Forelimb muscle (tissue), 1 donor: Measurements from ENCODE around the gene PDZRN3. TPM values are rescaled to one million over a fixed set of nuclear protein-coding genes. Genes with fewer than 3 reads are reported as not detected.

Experiments
- DNase-seq: peaks from one replicate; pipeline ENCODE4 v3.0.0-alpha.2; 2013; ENCODE audit warnings: low read depth
- polyA plus RNA-seq: library from polyadenylated mRNA; unstranded; fragments of 120-200 nt; gene quantifications from one replicate; pipeline ENCODE4 v1.2.1, GENCODE V29; 2013; ENCODE audit not compliant: insufficient read length

Gene PDZRN3
- polyA plus RNA-seq, 1 donor: 69.6 TPM

GRCh38 chr3:73558727-73559075 is 66.0 kb downstream of the PDZRN3 start:
- no peak for DNase-seq

- no peak for DNase-seq
These were observed 66.6 kb downstream of the PDZRN3 start for GRCh38 chr3:73557986-73558726.

- DNase-seq: peak; percentile 58
These were observed 68.0 kb downstream of the PDZRN3 start for GRCh38 chr3:73556520-73557372.

GRCh38 chr3:73555076-73555475 is 69.7 kb downstream of the PDZRN3 start:
- no peak for DNase-seq

GRCh38 chr3:73552700-73553099 is 72.0 kb downstream of the PDZRN3 start:
- DNase-seq: no peak

GRCh38 chr3:73550032-73550431 is 74.7 kb downstream of the PDZRN3 start:
- no peak for DNase-seq

GRCh38 chr3:73549051-73549600 is 75.6 kb downstream of the PDZRN3 start:
- no peak for DNase-seq

- no peak for DNase-seq
These were observed 76.3 kb downstream of the PDZRN3 start for GRCh38 chr3:73548436-73548835.

GRCh38 chr3:73547427-73548248 is 77.1 kb downstream of the PDZRN3 start:
- peak; percentile 89 for DNase-seq

GRCh38 chr3:73546961-73547360 is 77.8 kb downstream of the PDZRN3 start:
- DNase-seq: no peak

GRCh38 chr3:73543412-73543811 is 81.3 kb downstream of the PDZRN3 start:
- DNase-seq: no peak

GRCh38 chr3:73542136-73542535 is 82.6 kb downstream of the PDZRN3 start:
- no peak for DNase-seq

- DNase-seq: no peak
These were observed 83.6 kb downstream of the PDZRN3 start for GRCh38 chr3:73540969-73541740.

- DNase-seq: no peak
These were observed 86.3 kb downstream of the PDZRN3 start for GRCh38 chr3:73538486-73538885.

- no peak for DNase-seq
These were observed 87.8 kb downstream of the PDZRN3 start for GRCh38 chr3:73536952-73537351.

GRCh38 chr3:73536336-73536895 is 88.3 kb downstream of the PDZRN3 start:
- DNase-seq: no peak

- no peak for DNase-seq
These were observed 88.8 kb downstream of the PDZRN3 start for GRCh38 chr3:73535931-73536330.

- DNase-seq: no peak
These were observed 89.6 kb downstream of the PDZRN3 start for GRCh38 chr3:73535137-73535536.

GRCh38 chr3:73530022-73530396 is 94.7 kb downstream of the PDZRN3 start:
- no peak for DNase-seq

GRCh38 chr3:73529308-73530021 is 95.3 kb downstream of the PDZRN3 start:
- DNase-seq: no peak
